ENCODE results near the gene CDH13. TPM values are rescaled to one million over a fixed set of nuclear protein-coding genes. Genes with fewer than 3 reads are reported as not detected.

CDH13 gene
- total RNA-seq, 4 donors from 2014 or later, result 6.4 to 19.7 (median 11.7) TPM

DNA sequence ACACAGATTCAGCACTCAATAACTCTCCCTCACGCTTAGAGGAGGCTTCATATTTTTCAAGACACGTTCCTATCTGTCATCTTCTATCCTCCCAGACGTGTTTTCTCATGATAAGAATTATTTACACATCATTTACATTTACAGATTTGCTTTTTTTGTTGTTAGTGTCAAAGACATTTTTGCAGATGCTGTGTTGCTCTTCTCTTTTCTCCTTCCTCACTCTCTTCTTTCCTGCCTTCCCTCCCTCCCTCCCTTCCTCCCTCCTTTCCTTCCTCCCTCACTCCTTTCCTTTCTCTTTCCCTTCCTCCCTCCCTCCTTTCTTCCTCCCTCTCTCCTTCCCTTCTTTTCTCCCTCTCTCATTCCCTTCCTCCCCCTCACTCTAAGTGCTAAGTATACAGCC lies 643.9 kb downstream of the CDH13 start:
- no peak for TF ChIP-seq CTCF (IDR thresholded peaks at IDR 0.05; ENCODE audit: low read depth)

- no peak for TF ChIP-seq CTCF (IDR thresholded peaks at IDR 0.05; ENCODE audit: low read depth)
Observed at GRCh38 chr16:83271123-83271522, 644.4 kb downstream of the CDH13 start.

- no peak for TF ChIP-seq CTCF (IDR thresholded peaks at IDR 0.05; ENCODE audit: low read depth)
Observed at GRCh38 chr16:83271970-83272575, 645.3 kb downstream of the CDH13 start.

- no peak for TF ChIP-seq CTCF (IDR thresholded peaks at IDR 0.05; ENCODE audit: low read depth)
Observed at GRCh38 chr16:83272843-83273242, 646.1 kb downstream of the CDH13 start.

- TF ChIP-seq CTCF (IDR thresholded peaks at IDR 0.05; ENCODE audit: low read depth), result no peak
Observed at GRCh38 chr16:83273504-83274173, 646.9 kb downstream of the CDH13 start.

- no peak for TF ChIP-seq CTCF (IDR thresholded peaks at IDR 0.05; ENCODE audit: low read depth)
Observed at GRCh38 chr16:83279251-83279650, 652.5 kb downstream of the CDH13 start.

GRCh38 chr16:83285921-83286320 lies 659.2 kb downstream of the CDH13 start:
- TF ChIP-seq CTCF (IDR thresholded peaks at IDR 0.05; ENCODE audit: low read depth), result no peak
